Choroid plexus epithelial cell (primary cell): Measurements from ENCODE around the gene ATP13A3.
A peak's percentile ranks its signal among the peaks of the same experiment; 100 is the strongest.

Experiments
- DNase-seq: peaks from one replicate; pipeline ENCODE4 v3.0.0-alpha.2; 2010; ENCODE audit warnings: low read depth
- H3K4me3 ChIP-seq: 2 replicates; pipeline ENCODE4 v1.5.1; 2011; ENCODE audit warnings: low read depth, mild to moderate bottlenecking, control low read depth, low read length, moderate library complexity
- TF ChIP-seq, protein P1 (sequence below): conservative IDR thresholded peaks from 2 replicates; pipeline ENCODE4 v1.5.1; 2011; ENCODE audit warnings: low read depth, mild to moderate bottlenecking, control low read depth, inconsistent platforms, low read length, moderate library complexity

The ATP13A3 gene

DNA sequence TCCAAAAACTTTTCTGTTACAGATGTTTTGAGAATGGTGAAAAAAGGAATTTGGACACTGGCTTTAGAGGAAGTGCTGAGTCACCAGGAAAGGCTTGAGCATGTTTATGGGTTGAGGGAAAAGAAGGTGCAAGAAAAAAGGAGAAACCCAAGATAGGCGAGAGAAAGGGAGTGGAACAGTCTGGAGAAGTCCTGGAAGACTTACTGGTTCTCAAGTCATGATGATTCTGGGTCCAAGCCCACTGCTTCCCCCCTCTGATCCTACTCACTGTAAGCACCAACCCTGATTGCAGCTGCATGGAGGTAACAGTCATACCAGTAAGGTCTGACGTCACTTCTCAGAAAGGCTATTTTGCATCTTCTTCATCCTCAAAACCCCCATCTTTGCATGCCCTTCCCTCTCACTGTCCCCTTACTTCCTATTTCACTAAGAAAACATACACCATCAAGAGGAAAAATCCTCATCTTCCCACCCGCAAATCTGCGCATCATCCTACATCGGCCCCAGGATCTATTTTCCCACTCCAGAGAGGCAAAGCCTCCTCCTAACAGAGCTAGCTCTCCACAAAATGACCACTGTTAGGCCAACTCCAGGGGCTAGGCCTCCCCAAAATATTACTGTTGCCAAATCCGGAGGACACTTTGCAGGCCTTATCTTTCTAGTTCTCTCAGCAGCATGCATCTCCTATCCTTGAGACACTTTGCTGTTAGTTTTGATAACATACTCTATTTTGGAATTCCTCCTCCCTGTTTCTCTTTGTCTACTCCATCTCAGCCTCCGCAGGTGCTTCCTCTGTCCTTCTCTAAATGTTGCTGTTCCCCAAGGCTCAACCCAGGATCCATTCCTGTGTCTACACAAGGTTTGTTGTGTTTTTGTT, 3.2 kb upstream of the ATP13A3 start:
- TF ChIP-seq, protein P1, sequence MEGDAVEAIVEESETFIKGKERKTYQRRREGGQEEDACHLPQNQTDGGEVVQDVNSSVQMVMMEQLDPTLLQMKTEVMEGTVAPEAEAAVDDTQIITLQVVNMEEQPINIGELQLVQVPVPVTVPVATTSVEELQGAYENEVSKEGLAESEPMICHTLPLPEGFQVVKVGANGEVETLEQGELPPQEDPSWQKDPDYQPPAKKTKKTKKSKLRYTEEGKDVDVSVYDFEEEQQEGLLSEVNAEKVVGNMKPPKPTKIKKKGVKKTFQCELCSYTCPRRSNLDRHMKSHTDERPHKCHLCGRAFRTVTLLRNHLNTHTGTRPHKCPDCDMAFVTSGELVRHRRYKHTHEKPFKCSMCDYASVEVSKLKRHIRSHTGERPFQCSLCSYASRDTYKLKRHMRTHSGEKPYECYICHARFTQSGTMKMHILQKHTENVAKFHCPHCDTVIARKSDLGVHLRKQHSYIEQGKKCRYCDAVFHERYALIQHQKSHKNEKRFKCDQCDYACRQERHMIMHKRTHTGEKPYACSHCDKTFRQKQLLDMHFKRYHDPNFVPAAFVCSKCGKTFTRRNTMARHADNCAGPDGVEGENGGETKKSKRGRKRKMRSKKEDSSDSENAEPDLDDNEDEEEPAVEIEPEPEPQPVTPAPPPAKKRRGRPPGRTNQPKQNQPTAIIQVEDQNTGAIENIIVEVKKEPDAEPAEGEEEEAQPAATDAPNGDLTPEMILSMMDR: no peak
- no peak for DNase-seq
- no peak overlapping the region for H3K4me3 ChIP-seq

DNA sequence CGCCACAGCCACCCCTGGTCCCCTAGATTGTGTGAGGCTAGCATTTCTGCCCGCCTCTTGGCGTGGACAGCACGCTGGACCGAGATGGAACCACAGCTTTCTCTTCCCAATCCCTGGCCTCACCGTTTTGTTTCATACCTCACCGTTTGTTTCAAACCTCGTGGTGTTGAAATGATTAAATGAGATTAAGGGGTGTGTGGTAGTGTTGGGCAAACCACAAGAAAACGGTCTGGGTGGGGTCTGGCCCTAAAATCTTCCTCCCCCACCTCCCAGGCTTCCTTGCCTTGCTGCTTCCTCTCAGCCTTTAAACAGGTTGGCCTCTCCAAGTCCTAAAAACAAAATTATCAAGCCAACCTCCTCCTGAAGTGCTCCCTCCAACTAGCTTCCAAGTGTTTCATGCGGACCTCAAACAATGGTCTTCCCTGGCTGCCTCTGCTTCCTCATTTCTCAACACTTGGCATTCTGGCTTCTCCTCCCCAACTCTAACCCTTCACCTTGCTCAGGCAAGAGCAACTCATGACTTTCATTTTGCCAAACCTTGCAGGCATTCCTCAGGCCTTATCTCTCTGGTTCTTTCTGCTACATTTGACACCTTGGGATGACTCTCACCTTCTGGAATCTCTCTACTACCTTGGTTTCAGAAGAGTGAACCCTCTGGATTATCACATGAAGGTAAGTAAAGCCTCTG, 1.4 kb upstream of the ATP13A3 start:
- TF ChIP-seq, protein P1: no peak
- no peak for DNase-seq
- peak overlapping the region; percentile 73 for H3K4me3 ChIP-seq

DNA sequence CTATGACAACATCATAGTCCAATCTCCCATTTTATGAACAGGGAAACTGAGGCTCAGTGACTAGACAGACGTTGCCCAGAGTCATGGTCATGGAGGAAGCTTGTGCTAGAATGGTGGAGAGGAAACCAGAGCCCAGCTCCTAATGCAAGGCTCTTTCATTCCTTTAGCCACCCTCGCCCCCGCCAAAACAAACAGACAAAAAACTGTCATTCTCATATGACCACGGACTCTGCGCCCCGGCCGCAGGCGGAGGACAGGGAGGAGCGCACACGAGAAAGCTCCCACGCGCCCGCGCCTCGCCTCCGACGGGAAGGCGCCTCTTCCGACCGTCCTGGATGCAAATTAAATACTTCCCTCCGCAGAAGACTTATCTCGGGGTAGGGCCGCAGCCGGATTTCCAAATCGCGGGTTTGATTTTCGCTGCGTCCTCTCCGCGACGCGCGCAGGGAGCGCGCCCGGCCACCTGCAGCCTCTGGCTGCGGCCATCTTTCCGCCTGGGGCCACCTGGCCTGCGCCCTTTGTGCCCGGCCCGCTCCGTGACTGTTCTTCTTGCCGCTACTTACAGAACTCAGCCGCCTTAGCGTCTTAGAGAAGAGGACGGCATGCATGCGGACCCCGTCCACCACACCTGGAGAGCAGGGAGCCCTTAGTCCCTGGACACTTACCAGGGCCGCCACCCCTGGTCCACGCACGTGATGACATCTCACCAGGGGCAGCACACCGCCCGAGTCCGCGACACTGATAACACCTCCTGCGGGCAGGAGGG, 670 bp upstream of the ATP13A3 start:
- DNase-seq: no peak

DNA sequence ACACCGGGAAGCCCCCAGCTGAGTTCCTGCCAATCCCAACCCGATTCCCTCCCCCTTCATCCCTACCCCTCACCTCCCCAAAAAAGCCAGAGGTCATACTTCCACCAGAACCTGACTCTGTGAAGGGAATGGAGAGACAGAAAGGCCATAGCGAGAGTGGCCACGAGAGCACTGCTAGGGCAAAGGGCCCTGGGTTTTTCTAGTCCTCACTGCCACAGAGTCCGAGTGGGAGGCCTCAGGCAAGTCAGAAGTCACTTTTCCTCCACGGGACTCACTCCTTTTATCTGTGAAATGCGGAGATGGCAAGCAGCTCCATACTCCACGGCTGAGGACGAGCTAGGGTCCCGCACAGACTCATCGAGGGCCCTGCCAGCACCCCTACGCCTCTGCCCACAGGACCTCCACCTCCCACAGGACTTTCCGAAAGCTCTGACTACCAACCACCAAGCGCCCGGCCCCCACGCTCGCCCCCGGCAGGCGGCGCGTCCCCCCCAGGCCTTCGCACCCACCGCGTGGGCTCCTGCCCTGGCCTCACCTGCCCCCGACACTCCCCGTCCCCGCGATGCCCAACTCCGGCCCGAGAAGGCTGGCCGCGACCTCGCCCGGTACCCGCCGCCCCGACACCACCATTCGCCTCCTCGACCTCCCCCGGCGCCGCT, 792 bp downstream of the ATP13A3 start:
- DNase-seq: no peak
- peak overlapping the region; percentile 73 for H3K4me3 ChIP-seq
- TF ChIP-seq, protein P1: peak; percentile 24

More for the DNA sequence above, 670 bp upstream of the ATP13A3 start:
- H3K4me3 ChIP-seq: peak overlapping the region; percentile 73
- TF ChIP-seq, protein P1: no peak

DNA sequence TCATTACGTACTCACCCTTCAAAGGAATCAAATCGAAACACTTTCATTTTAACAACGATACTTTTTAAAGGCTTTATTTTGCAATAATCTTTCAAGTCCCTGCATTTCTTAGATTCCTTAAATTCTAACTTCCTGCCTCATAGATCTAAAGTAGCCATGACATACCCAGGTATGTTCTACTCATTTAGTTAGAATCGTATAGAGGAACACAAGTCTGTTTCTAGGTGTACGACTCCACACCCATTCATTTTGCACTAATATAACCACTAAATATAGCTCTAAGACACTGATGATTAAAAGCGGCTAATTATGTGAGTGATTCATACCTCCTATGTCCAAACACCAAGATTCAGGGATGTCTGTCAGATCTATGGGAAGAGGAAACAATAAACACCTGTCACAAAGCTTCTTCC, 1.3 kb downstream of the ATP13A3 start:
- H3K4me3 ChIP-seq: peak overlapping the region; percentile 73
- TF ChIP-seq, protein P1: no peak
- peak; percentile 72 for DNase-seq

DNA sequence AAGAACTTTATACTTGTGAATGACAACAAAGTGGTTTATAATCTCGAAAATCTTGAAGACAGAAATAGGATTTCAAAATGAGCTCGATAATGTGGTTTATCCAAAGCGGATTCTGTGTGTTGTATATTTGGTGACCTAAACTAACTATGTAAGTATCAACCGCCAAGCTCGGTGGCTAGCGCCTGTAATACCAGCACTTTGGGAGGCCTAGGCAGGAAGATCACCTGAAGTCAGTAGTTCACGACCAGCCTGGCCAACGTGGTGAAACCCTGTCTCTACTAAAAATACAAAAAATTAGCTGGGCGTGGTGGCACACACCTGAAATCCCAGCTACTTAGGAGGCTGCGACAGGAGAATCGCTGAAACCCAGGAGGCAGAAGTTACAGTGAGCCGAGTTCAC, 2.2 kb downstream of the ATP13A3 start:
- H3K4me3 ChIP-seq: no peak overlapping the region
- DNase-seq: no peak
- TF ChIP-seq, protein P1: no peak
